PC-9 (cell line): ENCODE results near the gene SPARCL1. TPM values are rescaled to one million over a fixed set of nuclear protein-coding genes. Genes with fewer than 3 reads are reported as not detected.
A peak's percentile ranks its signal among the peaks of the same experiment; 100 is the strongest.

ENCODE experiments used
- BruUV-seq: library from RNA; stranded (reverse); fragments of 400-500 nt; replicated peaks from 2 replicates; lab custom pipeline; 2021; lab: Mats Ljungman, UMichigan
- CTCF ChIA-PET: fragments of 300-600 bp; sonication (Branson Sonifier 250); formaldehyde crosslinking; loops from one replicate; lab custom pipeline; 2022; ENCODE audit warnings: antibody characterized with exemption; lab: Charles Lee
- POLR2A ChIA-PET: fragments of 300-600 bp; sonication (Branson Sonifier 250); formaldehyde crosslinking; loops from one replicate; lab custom pipeline; 2022; ENCODE audit warnings: antibody characterized with exemption; ENCODE audit not compliant: unreplicated experiment; lab: Charles Lee
- DNase-seq, 2 experiments: peaks; one replicate each; pipeline versions ENCODE4 v3.0.0 to v3.0.0-alpha.2; 2015 to 2022; ENCODE audit warnings: mixed read lengths in 1 of 2
- H2AFZ ChIP-seq: fragments of 200-600 bp; sonication (generic); 2 replicates; pipeline ENCODE4 v1.8.1; 2017; ENCODE audit warnings: antibody characterized with exemption
- H3F3A ChIP-seq: fragments of 200-600 bp; sonication (generic); 2 replicates; pipeline ENCODE4 v1.8.1; 2017; ENCODE audit warnings: antibody characterized with exemption, mild to moderate bottlenecking, low read depth; ENCODE audit not compliant: insufficient read depth
- H3K27ac ChIP-seq: fragments of 200-600 bp; sonication (generic); 2 replicates; pipeline ENCODE4 v1.6.1; 2016; ENCODE audit warnings: mixed run types
- H3K27me3 ChIP-seq: fragments of 200-600 bp; sonication (generic); 2 replicates; pipeline ENCODE4 v1.6.1; 2016; ENCODE audit warnings: low read depth, mixed run types; ENCODE audit not compliant: insufficient read depth
- H3K36me3 ChIP-seq: fragments of 200-600 bp; sonication (generic); 2 replicates; pipeline ENCODE4 v1.6.1; 2016; ENCODE audit warnings: low read depth, mixed run types
- H3K4me1 ChIP-seq: fragments of 200-600 bp; sonication (generic); replicated peaks from 2 replicates; pipeline ENCODE4 v1.6.1; 2016; ENCODE audit warnings: mixed run types; ENCODE audit not compliant: insufficient read depth
- H3K4me2 ChIP-seq: fragments of 200-600 bp; sonication (generic); 2 replicates; pipeline ENCODE4 v1.6.1; 2017; ENCODE audit warnings: mixed run types
- H3K4me3 ChIP-seq: fragments of 200-600 bp; sonication (generic); 2 replicates; pipeline ENCODE4 v1.6.1; 2016; ENCODE audit warnings: mixed run types
- H3K79me2 ChIP-seq: fragments of 200-600 bp; sonication (generic); 2 replicates; pipeline ENCODE4 v1.6.1; 2017; ENCODE audit warnings: low read depth, mixed run types
- H3K9me2 ChIP-seq: fragments of 200-600 bp; sonication (generic); 2 replicates; pipeline ENCODE4 v1.8.1; 2017; ENCODE audit warnings: mild to moderate bottlenecking; ENCODE audit not compliant: insufficient read depth
- H3K9me3 ChIP-seq: fragments of 200-600 bp; sonication (generic); 2 replicates; pipeline ENCODE4 v1.8.1; 2016; ENCODE audit warnings: low read depth; ENCODE audit not compliant: insufficient read depth
- H4K20me1 ChIP-seq: fragments of 200-600 bp; sonication (generic); 2 replicates; pipeline ENCODE4 v1.8.1; 2017; ENCODE audit not compliant: insufficient read depth
- EZH2 ChIP-seq: fragments of 200-600 bp; sonication (generic); IDR thresholded peaks from 2 replicates; pipeline ENCODE4 v1.8.0; 2017; ENCODE audit warnings: antibody characterized with exemption, low read depth
- intact Hi-C: fragments of 100-400 bp; cut with micrococcal nuclease; formaldehyde crosslinking; loops from one replicate; pipeline ENCODE4 v1.10.0; 2022; ENCODE audit not compliant: unreplicated experiment
- total RNA-seq: library from RNA; stranded (reverse); gene quantifications from 2 replicates; pipeline ENCODE4 v1.2.3, GENCODE V29; 2021
- TF ChIP-seq, protein P1 (sequence below): fragments of 200-600 bp; sonication (generic); conservative IDR thresholded peaks from 2 replicates; pipeline ENCODE4 v1.6.1; 2017; ENCODE audit warnings: mixed run types, antibody characterized with exemption, mild to moderate bottlenecking, moderate library complexity

Gene SPARCL1
- total RNA-seq, 1 experiment from 2014 or later = not detected

DNA sequence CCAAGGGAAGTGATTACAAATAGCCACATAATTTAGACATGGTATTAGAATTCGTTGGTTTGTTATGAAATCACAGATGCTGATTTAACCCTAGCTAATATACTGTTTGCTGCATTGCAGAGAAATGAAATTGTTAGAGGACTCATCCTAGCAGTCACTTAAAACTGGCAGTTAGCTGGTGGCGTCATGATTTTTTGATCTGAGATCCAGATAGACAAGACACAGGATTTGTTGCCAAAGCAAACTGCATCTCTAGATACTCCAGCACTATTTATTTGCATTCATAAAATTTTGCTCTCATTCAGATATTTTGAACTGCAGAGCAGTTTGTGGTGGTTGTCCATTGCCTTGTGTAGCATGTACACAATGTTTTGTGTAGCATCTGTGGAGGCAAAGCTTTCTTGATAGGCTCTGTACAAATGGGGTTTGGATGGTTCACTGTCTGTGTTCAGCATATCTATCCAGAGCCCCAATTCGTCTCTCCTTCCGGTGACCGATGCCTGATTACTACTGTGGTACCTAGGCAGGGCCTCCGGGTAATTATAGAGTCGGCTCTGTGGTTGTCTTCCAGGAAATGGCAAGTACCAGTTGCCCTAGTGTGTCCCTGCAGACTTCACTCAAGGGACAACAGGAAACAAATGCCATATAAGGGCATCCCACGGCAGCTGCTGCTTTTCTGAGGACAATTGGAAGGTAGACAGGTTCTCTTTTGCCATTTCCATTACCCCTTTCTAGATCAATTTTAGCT is 30.1 kb upstream of the SPARCL1 start:
- Histone ChIP-seq H3K4me1 (peaks cover 4% of the 10 kb centered on the region; the same call in 1 of the 2 replicates), H3K4me2 (no peak overlapping the region), H3K4me3 (no peak overlapping the region), H3K27me3 (no peaks in the 10 kb centered on the region), H3K9me3 (no peaks in the 10 kb centered on the region), H2AFZ (no peak overlapping the region), H3K36me3 (no peaks in the 10 kb centered on the region), H4K20me1 (no peaks in the 10 kb centered on the region), H3K79me2 (no peaks in the 10 kb centered on the region), H3F3A (no peaks in the 10 kb centered on the region), H3K9me2 (no peaks in the 10 kb centered on the region), H3K27ac (no peak overlapping the region)
- DNase-seq = peak in 1 of 2 experiments; percentile 2
- ChIA-PET CTCF (no interaction called here), POLR2A (interaction anchor here (0.5 kb wide), 1 partner anchor 486 kb away, joined by 6 read pairs; no protein-coding TSS in a partner anchor)
- no peak for TF ChIP-seq EZH2
- TF ChIP-seq, protein P1, sequence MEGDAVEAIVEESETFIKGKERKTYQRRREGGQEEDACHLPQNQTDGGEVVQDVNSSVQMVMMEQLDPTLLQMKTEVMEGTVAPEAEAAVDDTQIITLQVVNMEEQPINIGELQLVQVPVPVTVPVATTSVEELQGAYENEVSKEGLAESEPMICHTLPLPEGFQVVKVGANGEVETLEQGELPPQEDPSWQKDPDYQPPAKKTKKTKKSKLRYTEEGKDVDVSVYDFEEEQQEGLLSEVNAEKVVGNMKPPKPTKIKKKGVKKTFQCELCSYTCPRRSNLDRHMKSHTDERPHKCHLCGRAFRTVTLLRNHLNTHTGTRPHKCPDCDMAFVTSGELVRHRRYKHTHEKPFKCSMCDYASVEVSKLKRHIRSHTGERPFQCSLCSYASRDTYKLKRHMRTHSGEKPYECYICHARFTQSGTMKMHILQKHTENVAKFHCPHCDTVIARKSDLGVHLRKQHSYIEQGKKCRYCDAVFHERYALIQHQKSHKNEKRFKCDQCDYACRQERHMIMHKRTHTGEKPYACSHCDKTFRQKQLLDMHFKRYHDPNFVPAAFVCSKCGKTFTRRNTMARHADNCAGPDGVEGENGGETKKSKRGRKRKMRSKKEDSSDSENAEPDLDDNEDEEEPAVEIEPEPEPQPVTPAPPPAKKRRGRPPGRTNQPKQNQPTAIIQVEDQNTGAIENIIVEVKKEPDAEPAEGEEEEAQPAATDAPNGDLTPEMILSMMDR = no peak
- no TSS peak for BruUV-seq
- intact Hi-C loops = no loop called here

DNA sequence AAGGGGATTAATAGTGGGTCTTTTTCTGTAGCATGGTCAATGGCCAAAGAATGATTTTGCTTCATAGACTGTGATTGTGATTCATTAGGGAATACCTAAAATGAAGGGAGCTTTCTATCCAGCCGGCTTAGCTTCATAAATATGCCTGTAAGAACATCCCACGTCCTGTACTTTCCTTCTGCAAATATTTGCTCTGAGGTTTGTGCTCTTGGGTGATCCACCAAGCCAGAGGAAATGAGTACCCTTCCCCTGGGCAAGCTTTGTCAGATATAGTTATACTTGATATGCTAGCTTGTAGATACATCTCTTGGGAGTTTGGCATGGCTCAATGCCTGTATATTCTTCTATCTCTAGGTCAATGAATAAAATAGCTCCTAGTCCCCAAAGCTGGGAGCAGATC is 28.2 kb upstream of the SPARCL1 start:
- intact Hi-C loops = no loop called here
- Histone ChIP-seq H3K27ac (no peak overlapping the region), H4K20me1 (no peaks in the 10 kb centered on the region), H3K4me2 (no peak overlapping the region), H3K36me3 (no peaks in the 10 kb centered on the region), H3K9me3 (no peaks in the 10 kb centered on the region), H3K4me1 (peaks cover 4% of the 10 kb centered on the region; the same call in 1 of the 2 replicates), H3K27me3 (no peaks in the 10 kb centered on the region), H2AFZ (no peak overlapping the region), H3K9me2 (no peaks in the 10 kb centered on the region), H3F3A (no peaks in the 10 kb centered on the region), H3K4me3 (no peak overlapping the region), H3K79me2 (no peaks in the 10 kb centered on the region)
- POLR2A ChIA-PET = interaction anchor here (0.6 kb wide), 1 partner anchor 384 kb away, joined by 4 read pairs; no protein-coding TSS in a partner anchor
- CTCF ChIA-PET = no interaction called here
- BruUV-seq = no TSS peak
- TF ChIP-seq, protein P1 = no peak
- TF ChIP-seq EZH2 = no peak
- no peak for DNase-seq

DNA sequence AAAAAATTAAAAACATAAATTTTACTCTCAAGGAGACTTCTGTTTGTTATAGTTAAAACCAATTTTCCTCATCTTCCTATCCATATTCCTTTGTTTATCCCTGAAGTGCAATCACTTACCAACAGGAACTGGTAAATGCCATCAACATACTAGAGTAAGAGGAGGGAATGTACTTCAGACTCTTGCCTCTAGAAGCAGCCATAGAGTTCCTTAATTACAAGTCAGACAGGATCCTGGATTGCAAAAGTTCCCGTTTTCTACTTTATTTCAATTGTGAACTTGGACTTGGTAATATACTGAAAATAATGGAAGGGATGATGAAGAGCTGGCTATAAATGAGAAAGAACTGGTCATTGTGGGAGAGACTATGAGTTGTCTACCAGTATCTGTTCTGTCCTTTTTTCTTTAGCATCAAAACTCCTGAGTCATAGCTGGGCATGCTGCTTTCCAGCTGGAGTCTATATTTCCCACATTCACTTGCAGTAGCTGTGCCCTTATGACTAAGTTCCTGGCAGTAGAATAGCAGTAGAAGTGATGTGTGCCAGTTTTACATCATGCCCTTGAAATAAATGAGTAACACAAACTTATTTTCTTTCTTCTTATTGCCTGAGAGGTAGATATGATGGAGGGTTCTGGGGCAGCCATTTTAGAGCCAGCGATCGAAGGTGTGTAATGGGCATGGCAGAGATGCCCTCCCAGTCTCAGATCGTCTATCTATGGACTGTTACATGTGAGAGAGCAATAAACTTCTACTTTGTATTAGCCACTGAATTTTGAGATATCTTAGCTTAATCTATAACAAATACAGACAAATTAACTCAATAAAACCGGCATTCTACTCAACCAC is 26.8 kb upstream of the SPARCL1 start:
- DNase-seq = peak in 1 of 2 experiments; percentile 57
- Histone ChIP-seq H3K4me2 (no peak overlapping the region), H2AFZ (no peak overlapping the region; the same call in 1 of the 2 replicates), H3K79me2 (no peaks in the 10 kb centered on the region), H3K27ac (peak overlapping the region; percentile 23; the same call in 1 of the 2 replicates), H3K36me3 (no peaks in the 10 kb centered on the region), H3K9me2 (no peaks in the 10 kb centered on the region), H4K20me1 (no peaks in the 10 kb centered on the region), H3K27me3 (no peaks in the 10 kb centered on the region), H3K9me3 (no peaks in the 10 kb centered on the region), H3K4me3 (no peak overlapping the region), H3F3A (no peaks in the 10 kb centered on the region), H3K4me1 (peaks cover 4% of the 10 kb centered on the region; the same call in 1 of the 2 replicates)
- ChIA-PET CTCF (interaction anchor here (0.7 kb wide), 1 partner anchor 1764 kb away, joined by 3 read pairs; no protein-coding TSS in a partner anchor), POLR2A (no interaction called here)
- intact Hi-C loops = no loop called here
- no TSS peak for BruUV-seq
- TF ChIP-seq, protein P1 = no peak
- TF ChIP-seq EZH2 = no peak
